Small intestine (tissue), 7 donors: ENCODE results near the gene C19orf44. TPM values are rescaled to one million over a fixed set of nuclear protein-coding genes. Genes with fewer than 3 reads are reported as not detected.

Source experiments
- DNase-seq, 2 donors: peaks; one replicate each; pipeline versions ENCODE4 v3.0.0 to v3.0.0-alpha.2; 2013
- FAIRE-seq: peaks from 2 replicates; lab custom pipeline; 2012; peaks lifted over from hg19 to GRCh38; lab: Jason Lieb, UNC
- H3K27ac ChIP-seq, 3 donors: one replicate each; pipeline ENCODE4 v1.5.1; 2013; ENCODE audit warnings: low read length in 2 of 3, mild to moderate bottlenecking in 2 of 3, control low read depth in 1 of 3, inconsistent platforms in 1 of 3, low read depth in 1 of 3, moderate library complexity in 1 of 3
- H3K27me3 ChIP-seq, 3 donors: one replicate each; pipeline ENCODE4 v1.6.1; 2013; ENCODE audit warnings: low read length in 3 of 3, inconsistent platforms in 1 of 3; ENCODE audit not compliant: control insufficient read depth in 3 of 3, insufficient read depth in 3 of 3
- H3K36me3 ChIP-seq, 3 donors: one replicate each; pipeline ENCODE4 v1.6.1; 2013; ENCODE audit warnings: low read length in 3 of 3, inconsistent platforms in 1 of 3, low read depth in 1 of 3, mild to moderate bottlenecking in 1 of 3, moderate library complexity in 1 of 3; ENCODE audit not compliant: control insufficient read depth in 3 of 3, insufficient read depth in 2 of 3
- H3K4me1 ChIP-seq, 3 donors: one replicate each; pipeline ENCODE4 v1.6.1; 2013; ENCODE audit warnings: low read length in 2 of 3, inconsistent platforms in 1 of 3, low read depth in 1 of 3, mild to moderate bottlenecking in 1 of 3, moderate library complexity in 1 of 3; ENCODE audit not compliant: control insufficient read depth in 3 of 3, insufficient read depth in 2 of 3
- H3K4me3 ChIP-seq, 3 donors: one replicate each; pipeline ENCODE4 v1.5.1; 2013; ENCODE audit warnings: low read length in 3 of 3, control low read depth in 1 of 3, inconsistent platforms in 1 of 3, low read depth in 1 of 3, mild to moderate bottlenecking in 1 of 3, moderate library complexity in 1 of 3
- H3K9me3 ChIP-seq, 2 donors: one replicate each; pipeline ENCODE4 v1.6.1; 2013; ENCODE audit warnings: low read depth in 1 of 2, low read length in 1 of 2; ENCODE audit not compliant: control insufficient read depth in 2 of 2, insufficient read depth in 1 of 2
- WGBS, 3 donors: extraction: QIAGEN DNeasy Blood & Tissue Kit; methylation state at CpG; one replicate each; pipeline ENCODE4 v1.1.7; 2013; 5-methylcytosine and 5-hydroxymethylcytosine counted together
- polyA plus RNA-seq, 4 donors: library from polyadenylated mRNA; stranded (reverse) in 3 of 4; unstranded in 1 of 4; fragments of 200-250 nt in 3 of 4; fragments of 120-200 nt in 1 of 4; gene quantifications; one replicate each; pipeline versions ENCODE4 v1.2.1 to v1.2.3, GENCODE V29; 2013
- donor health status: healthy with polysubstance abuse.
- donor health status: control.
- donor health status: control.
- donor health status: Bipolar disorder and iron deficiency.
- donor health status: healthy.

C19orf44 gene
- polyA plus RNA-seq, 4 donors, result 0.67 to 3.7 (median 2.2) TPM

GRCh38 chr19:16516923-16517610 lies 20.9 kb downstream of the C19orf44 start:
- no peak for FAIRE-seq
- no peak for DNase-seq
- Histone ChIP-seq H3K4me3 (no peak overlapping the region), H3K36me3 (peaks cover 16 to 89% (median 19%) of the 10 kb centered on the region in 3 donors), H3K9me3 (no peaks in the 10 kb centered on the region), H3K27ac (no peak overlapping the region), H3K4me1 (no peaks in the 10 kb centered on the region), H3K27me3 (no peaks in the 10 kb centered on the region)
- 72 to 77% (median 76%) methylated on average over 14 of the region's 14 CpGs for WGBS, 3 donors

DNA sequence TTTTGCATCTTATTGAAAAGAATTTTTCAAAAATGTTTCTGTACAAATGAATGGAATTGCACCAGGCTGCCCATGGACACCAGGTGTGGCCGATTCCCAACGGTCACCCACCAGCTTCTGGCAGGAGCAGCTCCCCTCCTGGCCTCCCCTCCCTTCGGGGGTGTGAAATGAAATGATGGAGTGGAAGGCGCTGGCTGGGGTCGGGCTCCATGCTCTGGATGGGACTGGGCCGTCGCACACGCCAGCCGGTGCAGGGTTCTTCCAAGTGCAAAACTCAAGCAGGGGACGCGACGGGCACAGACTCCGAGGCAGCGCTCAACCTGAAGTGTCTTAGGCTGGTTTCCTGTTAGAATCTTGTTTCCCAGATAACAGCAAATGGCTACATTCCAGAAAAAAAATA lies 21.9 kb downstream of the C19orf44 start:
- H3K36me3 ChIP-seq, result peaks cover 22 to 87% (median 22%) of the 10 kb centered on the region in 3 donors
- FAIRE-seq (no peak), DNase-seq (no peak)
- no peak overlapping the region for H3K4me3 ChIP-seq
- H3K27ac ChIP-seq, result no peak overlapping the region
- H3K4me1 ChIP-seq, result no peaks in the 10 kb centered on the region
- 87 to 92% (median 91%) methylated on average over 14 of the region's 14 CpGs for WGBS, 3 donors
- no peaks in the 10 kb centered on the region for H3K27me3 ChIP-seq
- no peaks in the 10 kb centered on the region for H3K9me3 ChIP-seq

- no peaks in the 10 kb centered on the region for H3K9me3 ChIP-seq
- peaks cover 22 to 89% (median 26%) of the 10 kb centered on the region in 3 donors for H3K36me3 ChIP-seq
- H3K27ac ChIP-seq, result no peak overlapping the region
- WGBS, 3 donors, result 90 to 93% (median 92%) methylated on average over 33 of the region's 33 CpGs
- H3K4me1 ChIP-seq, result no peaks in the 10 kb centered on the region
- H3K4me3 ChIP-seq, result no peak overlapping the region
- no peaks in the 10 kb centered on the region for H3K27me3 ChIP-seq
- FAIRE-seq, result no peak
- DNase-seq, result no peak
Measured at GRCh38 chr19:16518483-16519229, 22.5 kb downstream of the C19orf44 start.

GRCh38 chr19:16519230-16519687 lies 23.1 kb downstream of the C19orf44 start:
- FAIRE-seq, result no peak
- DNase-seq, result no peak
- WGBS, 3 donors, result 93 to 97% (median 94%) methylated on average over 22 to 24 of the region's 24 CpGs
- H3K36me3 ChIP-seq, result peaks cover 22 to 89% (median 27%) of the 10 kb centered on the region in 3 donors
- no peaks in the 10 kb centered on the region for H3K9me3 ChIP-seq
- H3K4me3 ChIP-seq, result no peak overlapping the region
- no peaks in the 10 kb centered on the region for H3K4me1 ChIP-seq
- H3K27ac ChIP-seq, result no peak overlapping the region
- H3K27me3 ChIP-seq, result no peaks in the 10 kb centered on the region

GRCh38 chr19:16520074-16520973 lies 24.1 kb downstream of the C19orf44 start:
- Histone ChIP-seq H3K27me3 (no peaks in the 10 kb centered on the region), H3K4me3 (no peak overlapping the region), H3K4me1 (no peaks in the 10 kb centered on the region), H3K9me3 (no peaks in the 10 kb centered on the region), H3K36me3 (peaks cover 25 to 90% (median 34%) of the 10 kb centered on the region in 3 donors), H3K27ac (no peak overlapping the region)
- DNase-seq, result no peak
- FAIRE-seq, result no peak
- 91 to 93% (median 92%) methylated on average over 42 to 45 of the region's 45 CpGs for WGBS, 3 donors

GRCh38 chr19:16520986-16521624 lies 24.9 kb downstream of the C19orf44 start:
- FAIRE-seq, result no peak
- WGBS, 3 donors, result 89 to 91% (median 89%) methylated on average over 17 to 18 of the region's 18 CpGs
- no peak for DNase-seq
- Histone ChIP-seq H3K27ac (no peak overlapping the region), H3K27me3 (no peaks in the 10 kb centered on the region), H3K36me3 (peaks cover 28 to 92% (median 39%) of the 10 kb centered on the region in 3 donors), H3K9me3 (no peaks in the 10 kb centered on the region), H3K4me3 (no peak overlapping the region), H3K4me1 (no peaks in the 10 kb centered on the region)

- H3K27ac ChIP-seq, result no peak overlapping the region
- H3K4me3 ChIP-seq, result no peak overlapping the region
- H3K4me1 ChIP-seq, result no peaks in the 10 kb centered on the region
- FAIRE-seq (no peak), DNase-seq (no peak)
- 93 to 98% (median 95%) methylated on average over 9 to 10 of the region's 10 CpGs for WGBS, 3 donors
- no peaks in the 10 kb centered on the region for H3K27me3 ChIP-seq
- H3K36me3 ChIP-seq, result peaks cover 28 to 93% (median 39%) of the 10 kb centered on the region in 3 donors
- H3K9me3 ChIP-seq, result no peaks in the 10 kb centered on the region
Measured at GRCh38 chr19:16521715-16522289, 25.6 kb downstream of the C19orf44 start.
